GM18868 (cell line): ENCODE results near the gene SGTA.
A peak's percentile ranks its signal among the peaks of the same experiment; 100 is the strongest.
"Not testable (repeated sequence)": the region's sequence is repeated elsewhere in the genome, so short reads cannot be mapped to it uniquely, and the experiment has no call there.

ENCODE experiments used
- ATAC-seq: cut with Tn5 transposase; IDR thresholded peaks from one replicate; pipeline ENCODE4 v1.9.1; 2021; ENCODE audit warnings: mild to moderate bottlenecking, moderate library complexity; ENCODE audit not compliant: unreplicated experiment

SGTA gene

GRCh38 chr19:2782936-2783780, at the start of gene SGTA:
TSS of gene SGTA (minus strand) at chr19:2783273. CDS start at chr19:2769068, 14,205 bp downstream.
- ATAC-seq = peak; percentile 69

- no peak for ATAC-seq
These were observed 44.9 kb upstream of the SGTA start for GRCh38 chr19:2827840-2828489.

DNA sequence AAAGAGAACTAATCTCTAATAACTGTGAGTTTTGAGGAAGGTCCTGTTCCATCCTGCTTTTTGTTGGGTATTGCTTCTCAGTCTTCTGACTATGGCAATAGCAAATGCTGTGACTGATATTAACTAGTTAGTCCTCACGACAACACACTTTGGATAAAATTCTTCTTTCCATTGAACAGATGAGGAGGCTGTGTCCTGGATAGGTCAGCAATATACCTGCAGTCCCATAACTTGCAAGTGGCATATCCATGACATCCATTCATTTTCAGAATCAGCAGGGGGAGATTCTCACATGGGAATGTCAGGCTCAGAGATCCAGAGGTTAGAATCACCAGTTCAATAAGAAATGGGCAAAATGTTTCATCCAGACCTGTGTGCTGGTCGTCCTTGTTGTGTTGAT, 43.9 kb upstream of the SGTA start:
- ATAC-seq = no peak

DNA sequence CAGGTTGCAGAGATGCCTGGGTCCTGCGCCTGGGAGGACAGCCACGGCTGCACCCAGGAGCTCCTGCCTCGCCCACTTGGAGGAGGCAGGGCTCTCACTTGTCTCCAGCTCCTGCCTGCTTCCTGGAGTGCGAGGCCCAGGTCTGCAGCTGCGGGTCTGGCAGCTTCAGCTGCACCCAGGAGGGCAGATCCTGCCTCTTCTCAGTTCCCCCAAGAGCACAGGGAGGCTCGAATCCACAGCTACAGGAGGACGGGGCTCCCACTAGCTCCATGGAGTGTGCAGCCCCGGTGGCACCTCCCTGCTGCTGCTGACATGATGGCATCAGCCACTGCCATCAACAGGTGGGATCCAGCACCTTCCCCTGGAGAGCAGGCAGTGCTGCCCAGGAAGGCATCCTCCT, 41.1 kb upstream of the SGTA start:
- no peak for ATAC-seq

GRCh38 chr19:2823646-2824045, 40.6 kb upstream of the SGTA start:
- ATAC-seq = no peak

DNA sequence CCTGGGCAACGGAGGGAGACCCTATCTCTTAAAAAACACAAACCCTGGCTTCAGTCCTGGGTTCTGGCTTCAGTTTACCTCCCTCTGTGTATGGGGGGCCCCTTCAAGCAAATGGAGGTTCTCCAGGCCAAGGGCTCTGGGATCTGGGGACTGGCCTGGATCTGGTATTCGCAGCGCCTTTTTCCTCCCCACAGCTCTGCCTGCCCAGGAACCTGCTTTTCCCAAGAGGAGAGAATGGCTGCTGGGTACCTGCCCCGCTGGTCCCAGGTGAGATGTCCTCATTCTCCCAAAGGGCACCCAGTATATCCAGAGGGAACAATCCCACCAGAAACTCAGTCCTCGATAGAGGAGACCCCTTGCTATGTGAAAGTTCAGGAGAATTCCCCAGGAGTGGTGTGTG, 39.8 kb upstream of the SGTA start:
- ATAC-seq = no peak

DNA sequence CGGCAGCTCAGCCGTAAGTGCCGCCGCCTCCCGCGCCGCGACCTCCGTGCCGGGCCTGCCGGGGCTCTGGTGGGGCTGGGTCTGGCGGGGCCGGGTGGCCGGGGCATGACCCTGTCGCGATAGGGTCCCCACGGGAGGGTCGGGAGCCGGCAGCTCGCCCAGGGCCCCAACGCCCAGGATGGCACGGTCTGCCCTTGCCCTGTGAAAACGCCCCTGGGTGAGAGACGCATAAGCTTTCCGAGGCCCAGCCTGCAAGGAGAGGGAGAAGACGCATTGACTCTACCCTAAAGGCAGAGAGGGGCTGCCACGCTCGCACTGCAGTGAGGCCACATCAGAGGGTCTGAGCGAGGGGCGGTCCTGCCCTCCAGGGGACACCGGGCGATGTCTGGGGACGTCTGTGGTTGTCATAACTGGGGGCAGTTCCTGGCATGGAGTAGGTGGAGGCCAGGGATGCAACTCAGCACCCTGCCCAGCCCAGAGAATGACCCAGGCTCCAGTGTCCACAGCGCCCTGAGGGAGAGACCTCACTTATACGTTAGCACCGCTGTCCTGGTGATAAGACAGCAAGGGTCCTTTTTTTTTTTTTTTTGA, 37.1 kb upstream of the SGTA start:
- no peak for ATAC-seq

DNA sequence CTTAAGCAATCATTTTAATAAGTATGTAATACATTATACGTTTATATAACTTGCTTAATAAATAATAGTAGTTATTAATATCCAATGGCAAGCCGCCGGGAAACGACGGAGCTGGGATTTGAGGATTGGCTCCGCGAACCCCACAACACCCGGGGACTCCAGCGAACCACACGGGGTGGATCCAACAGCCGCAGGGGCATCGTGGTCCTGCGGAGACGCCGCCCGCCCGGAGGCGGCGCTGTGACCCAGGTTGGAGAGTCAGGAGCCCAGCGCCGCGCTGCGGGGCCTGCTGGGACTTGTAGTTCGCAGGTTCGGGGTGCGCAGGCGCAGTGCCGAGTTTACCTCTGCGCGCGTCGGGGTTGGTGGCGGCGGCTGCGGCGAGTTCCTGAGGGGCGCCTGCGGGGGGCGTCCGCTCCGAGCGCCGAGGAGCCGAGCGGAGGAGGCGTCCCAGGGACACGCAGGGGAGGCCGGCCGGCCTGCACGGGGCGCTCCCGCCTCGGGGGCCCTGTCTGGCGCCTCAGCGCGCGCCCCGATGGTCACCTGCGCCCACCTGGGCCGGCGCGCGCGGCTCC, 36.6 kb upstream of the SGTA start, which contains the start of gene ZNF554:
Gene ZNF554, plus strand, starts transcription at position 329 of the 572 bp plus-strand sequence. Its CDS starts 204 bp downstream, at position 533.
- peak; percentile 81 for ATAC-seq

DNA sequence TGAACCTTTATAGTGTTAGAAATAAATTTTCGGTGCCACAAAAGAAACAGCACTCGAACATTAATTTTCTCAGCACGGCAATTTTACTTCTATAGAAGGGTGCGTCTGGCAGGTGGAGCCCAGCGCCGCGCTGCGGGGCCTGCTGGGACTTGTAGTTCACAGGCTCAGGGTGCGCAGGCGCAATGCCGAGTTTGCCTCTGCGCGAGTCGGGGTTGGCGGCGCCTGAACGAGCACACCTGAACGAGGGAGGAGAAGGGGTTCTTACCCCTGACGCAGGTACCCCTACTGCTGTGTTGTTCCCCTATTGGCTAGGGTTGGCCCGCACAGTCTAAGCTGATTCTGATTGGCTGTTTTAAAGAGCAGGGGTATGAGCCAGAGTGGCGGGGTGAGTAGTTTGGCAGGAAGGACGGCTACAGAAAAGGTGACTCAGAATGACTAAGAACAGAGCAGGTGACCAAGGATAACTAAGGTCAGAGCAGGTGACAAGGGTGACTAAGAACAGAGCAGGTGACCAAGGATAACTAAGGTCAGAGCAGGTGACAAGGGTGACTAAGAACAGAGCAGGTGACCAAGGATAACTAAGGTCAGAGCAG, 34.3 kb upstream of the SGTA start:
- ATAC-seq = not testable (repeated sequence)

DNA sequence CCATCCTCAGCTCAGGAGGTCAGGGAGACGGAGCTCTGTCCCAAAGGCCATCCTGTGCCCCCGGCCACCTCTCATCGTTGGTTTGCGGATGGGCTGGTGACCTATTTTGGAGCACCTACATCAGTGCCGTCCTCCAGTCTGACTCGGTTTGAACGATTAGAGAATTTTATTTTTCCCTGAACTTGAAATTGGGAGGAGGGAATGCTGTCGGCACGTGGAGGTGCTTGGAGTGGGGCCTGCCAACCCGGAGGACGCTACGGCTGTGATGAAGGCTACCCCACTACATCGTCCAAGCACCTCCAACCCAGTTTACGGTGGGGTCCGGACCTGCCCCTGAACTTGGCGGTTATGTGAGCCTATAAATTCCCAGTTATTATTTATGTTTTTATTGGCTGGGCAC, 33.6 kb upstream of the SGTA start:
- ATAC-seq = no peak

DNA sequence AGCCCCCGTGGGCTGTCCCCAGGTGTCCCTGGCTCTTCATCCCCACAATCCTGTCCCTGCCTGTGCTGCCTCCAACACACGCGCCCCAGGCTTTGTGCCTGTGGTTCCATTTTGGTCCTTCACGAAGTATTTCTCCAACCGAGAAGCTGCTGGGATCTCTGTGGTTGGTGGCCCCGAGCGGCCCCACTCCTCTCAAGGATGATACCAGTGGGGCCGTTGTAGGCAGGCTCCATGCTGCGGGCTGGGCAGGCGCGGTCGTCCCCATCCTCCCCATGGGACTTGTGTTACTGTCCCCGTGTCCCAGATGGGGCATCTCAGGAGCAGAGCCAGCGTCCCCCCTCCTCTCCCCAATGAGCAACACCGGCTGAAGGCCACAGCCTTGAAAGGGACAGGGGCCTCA, 32.9 kb upstream of the SGTA start:
- ATAC-seq = no peak

GRCh38 chr19:2815191-2815614, 32.1 kb upstream of the SGTA start:
- ATAC-seq = no peak

DNA sequence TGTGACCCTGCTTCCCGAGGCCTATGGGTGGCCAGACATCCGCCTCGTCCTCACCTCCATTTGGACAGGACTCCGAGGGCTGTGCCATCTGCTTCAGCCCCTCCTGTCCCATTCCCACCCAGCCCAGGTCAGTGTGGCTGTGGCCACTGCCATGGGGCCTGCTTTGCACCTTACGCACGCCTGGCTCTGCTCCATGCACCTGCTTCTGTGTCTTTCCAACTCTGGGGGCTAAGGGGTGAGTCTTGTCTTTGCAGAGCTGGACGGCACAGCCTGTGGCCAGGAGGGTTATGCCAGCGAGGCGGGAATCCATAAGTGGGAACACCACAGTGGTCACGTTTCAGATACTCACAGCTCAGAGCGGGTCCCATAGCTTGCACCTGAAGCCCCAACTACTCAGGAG, 31.4 kb upstream of the SGTA start:
- no peak for ATAC-seq

DNA sequence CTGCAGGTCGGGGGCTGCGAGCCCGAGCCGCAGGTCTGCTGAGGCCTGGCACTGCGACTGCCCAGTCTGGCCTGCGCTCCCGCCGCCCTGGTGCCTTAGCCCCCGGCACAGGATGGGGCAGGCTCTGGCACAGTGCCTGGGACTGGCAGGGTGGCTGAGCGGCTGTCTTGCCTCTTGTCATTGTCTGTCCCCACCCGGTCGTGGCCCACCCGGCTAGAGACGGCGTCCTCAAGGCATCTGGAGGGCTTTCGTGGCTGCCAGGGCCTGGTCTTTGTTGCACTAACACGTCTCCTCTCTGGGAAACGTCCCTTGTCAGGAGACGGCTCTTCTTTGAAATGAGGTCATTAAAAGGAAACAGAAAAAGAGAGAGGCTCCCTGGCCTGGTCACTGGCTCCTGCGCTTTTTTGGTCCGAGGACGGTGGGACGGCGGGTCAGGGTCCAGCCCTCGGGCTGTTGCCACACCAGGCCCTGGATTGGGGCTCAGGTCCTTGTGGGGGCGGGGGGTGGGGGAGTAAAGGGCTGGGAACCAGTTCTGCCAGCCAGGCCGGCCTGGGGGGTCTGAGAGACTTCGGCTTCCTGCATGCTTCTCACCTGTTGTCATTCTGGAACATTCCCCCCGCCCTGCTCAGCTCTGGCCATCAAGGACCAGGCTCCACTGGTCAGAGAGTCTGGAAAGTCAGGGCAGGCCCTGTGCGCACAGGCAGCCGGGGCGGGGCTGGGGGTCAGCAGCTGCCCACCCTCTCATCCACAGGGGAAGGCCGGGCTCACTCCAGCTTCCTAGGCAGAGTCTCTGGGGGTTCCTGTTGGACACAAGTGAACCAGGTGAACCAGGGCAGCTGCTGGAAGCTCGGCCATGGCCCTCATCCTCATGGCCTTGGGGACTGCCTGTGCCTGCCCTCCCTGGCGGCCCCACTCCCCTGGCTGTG, 30.4 kb upstream of the SGTA start:
- ATAC-seq = no peak

- ATAC-seq = no peak
These were observed 29.6 kb upstream of the SGTA start for GRCh38 chr19:2812414-2813234.

- ATAC-seq = no peak
These were observed 28.8 kb upstream of the SGTA start for GRCh38 chr19:2811735-2812413.

- ATAC-seq = no peak
These were observed 28.2 kb upstream of the SGTA start for GRCh38 chr19:2811221-2811722.
